Measurements from ENCODE around the gene GRIN2D.

The GRIN2D gene

DNA sequence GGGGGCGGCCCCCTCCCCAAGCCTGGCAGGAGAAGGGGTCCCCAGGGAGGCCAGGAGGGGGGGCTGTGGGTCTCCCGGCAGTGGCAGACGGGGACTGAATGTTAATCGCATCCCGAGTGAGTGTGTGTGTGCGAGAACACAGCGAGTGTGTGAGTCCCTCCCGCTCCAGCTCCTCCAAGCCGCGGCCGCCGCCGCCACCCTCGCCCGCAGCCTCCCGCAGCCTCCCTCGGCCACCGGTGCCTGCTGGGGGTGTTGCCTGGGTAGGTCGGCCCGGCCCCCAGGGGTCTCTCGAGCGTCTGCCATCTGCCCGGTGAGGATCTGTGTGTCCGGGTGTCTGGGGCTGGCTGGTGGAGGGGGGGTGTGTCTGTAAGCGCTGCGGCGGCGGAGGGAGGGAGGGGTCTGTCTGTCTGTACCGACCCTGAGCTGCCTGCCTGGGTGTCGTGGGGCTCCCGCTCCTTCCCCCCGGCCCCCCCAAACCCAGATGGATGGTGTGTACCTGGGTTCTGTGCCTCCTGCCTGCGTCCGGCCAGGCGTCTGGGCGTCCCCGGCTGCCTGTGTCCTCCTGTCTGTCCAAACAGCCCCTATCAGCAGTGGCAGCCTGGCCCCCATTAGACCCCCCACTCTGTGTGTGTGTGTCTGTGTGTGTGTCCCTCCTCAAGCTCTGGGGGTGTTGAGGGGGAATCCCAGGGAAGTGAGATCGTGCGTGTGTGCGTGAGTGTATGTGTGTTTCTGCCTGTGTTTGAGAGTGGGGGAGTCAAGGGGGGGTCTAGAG is at the start of gene GRIN2D:
Gene GRIN2D (plus strand): TSS at position 110 of the 772 bp plus-strand sequence. CDS start 4,725 bp downstream, outside the sequence.
- DNase-seq (ENCODE audit: low read depth, low spot score) = peak; percentile 71

DNA sequence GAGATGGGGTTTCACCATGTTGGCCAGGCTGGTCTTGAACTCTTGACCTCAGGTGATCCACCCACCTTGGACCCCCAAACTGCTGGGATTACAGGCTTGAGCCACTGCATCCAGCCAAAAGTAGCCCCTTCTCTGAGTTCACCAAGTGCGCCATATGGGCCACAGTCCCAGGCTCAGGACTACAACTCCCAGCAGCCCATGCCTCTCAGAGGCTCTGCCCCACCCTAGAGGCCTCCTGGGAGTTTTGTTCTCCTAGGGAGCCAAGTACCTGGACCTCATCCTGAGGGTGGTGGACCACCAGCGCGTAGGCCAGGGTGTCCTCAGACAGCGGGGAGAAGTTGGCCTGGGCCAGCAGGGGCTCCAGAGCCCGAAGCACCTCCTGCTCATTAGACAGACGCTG is 48.6 kb upstream of the GRIN2D start:
- no peak for DNase-seq (ENCODE audit: low read depth, low spot score)

DNA sequence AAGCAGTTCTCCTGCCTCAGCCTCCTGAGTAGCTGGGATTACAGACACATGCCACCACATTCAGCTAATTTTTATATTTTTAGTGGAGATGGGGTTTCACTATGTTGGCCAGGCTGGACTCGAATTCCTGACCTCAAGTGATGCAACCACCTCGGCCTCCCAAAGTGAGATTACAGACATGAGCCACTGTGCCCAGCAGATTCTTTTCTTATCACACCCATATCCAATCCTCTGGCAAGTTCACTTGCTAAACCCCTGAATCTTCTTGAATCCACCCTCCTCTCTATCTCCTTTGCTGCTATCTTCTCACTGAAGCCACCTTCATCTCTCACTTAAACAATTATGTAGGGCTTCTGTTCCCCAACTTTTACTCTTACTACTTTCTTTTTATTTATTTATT is 47.3 kb upstream of the GRIN2D start:
- no peak for DNase-seq (ENCODE audit: low read depth, low spot score)

DNA sequence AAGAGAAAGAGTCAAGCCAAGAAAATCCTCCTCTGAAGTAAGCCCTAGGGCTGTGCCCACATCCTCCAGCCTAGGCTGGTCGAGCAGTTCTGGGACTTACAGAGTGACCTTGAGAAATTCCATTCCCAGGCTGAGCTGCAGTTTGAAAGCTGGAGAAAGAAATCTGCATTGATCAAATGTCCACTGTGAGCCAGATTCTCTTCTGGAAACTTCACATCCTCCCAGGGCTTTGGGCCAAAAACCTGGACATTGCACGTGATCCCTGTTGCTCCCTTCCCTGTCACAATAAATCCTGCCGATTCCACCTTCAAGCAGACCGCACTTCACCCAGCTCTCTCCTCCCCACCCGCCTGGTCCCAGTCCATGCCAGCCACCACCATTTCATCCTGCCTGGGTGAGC is 45.4 kb upstream of the GRIN2D start:
- no peak for DNase-seq (ENCODE audit: low read depth, low spot score)

DNA sequence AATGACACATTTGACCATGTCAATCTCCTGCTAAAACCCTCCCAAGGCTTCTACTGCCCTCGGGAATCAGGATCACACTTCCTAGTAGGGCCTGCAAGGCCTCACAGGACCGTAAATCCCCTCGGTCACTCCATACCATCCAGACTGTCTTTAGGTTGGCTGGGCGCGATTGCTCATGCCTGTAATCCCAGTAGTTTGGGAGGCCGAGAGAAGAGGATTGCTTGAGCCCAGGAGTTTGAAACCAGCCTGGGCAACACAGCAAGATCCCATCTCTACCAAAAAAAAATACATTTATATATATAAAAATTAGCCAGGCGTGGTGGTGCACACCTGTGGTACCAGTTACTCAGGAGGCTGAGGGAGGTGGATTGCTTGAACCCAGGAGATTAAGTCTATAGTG is 44.7 kb upstream of the GRIN2D start:
- no peak for DNase-seq (ENCODE audit: low read depth, low spot score)

DNA sequence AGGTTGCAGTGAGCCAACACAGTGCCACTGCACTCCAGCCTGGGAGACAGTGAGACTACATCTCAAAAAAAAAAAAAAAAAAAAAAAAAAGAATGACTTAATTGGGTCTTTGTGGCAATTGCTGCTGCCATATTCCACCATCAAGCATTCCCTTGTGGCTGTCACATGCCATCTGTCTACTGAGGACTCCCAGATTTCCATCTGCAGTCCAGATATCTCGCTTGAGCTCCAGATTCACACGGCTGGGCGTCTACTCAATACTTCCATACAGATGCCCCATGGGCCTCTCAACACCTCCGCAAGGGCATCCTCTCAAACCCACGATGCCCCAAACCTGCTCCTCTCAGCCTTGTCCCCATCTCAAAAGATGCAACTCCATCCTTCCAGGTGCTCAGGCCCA is 42.6 kb upstream of the GRIN2D start:
- no peak for DNase-seq (ENCODE audit: low read depth, low spot score)

DNA sequence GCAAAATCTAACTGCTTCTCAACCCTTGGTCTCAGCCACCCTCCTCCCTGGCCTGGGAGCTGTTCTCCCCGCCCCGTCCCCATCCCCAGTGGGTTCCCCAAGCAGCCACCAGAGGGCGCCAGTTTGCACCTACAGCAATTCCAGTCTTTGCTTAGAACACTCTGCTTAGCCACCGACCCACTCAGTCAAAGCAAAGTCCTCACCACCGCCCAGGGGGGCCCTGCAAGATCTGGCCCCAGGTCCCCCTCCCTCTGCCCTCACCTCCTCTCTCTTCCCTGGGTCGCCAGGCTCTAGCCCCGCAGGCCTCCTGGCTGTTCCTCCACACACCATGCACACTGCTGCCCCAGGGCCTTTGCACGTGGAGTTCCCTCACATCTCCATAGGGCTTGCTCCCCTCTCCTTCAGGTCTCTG is 42.1 kb upstream of the GRIN2D start:
- DNase-seq (ENCODE audit: low read depth, low spot score) = peak; percentile 71

DNA sequence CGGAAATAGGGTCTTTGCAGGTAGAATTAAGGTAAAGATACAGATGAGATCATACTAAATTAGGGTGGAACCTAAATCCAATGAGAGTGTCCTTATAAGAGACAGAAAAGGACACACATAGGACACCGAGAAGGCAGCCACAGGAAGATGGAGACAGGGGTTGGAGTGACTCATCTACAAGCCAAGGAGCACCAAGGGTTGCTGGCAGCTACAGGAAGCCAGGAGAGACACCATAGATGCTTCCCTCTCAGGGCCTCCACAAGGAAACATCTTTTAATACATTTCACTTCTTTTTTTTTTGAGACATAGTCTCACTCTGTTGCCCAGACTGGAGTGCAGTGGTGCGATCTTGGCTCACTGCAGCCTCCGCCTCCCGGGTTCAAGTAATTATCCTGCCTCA is 39.8 kb upstream of the GRIN2D start:
- DNase-seq (ENCODE audit: low read depth, low spot score) = no peak

DNA sequence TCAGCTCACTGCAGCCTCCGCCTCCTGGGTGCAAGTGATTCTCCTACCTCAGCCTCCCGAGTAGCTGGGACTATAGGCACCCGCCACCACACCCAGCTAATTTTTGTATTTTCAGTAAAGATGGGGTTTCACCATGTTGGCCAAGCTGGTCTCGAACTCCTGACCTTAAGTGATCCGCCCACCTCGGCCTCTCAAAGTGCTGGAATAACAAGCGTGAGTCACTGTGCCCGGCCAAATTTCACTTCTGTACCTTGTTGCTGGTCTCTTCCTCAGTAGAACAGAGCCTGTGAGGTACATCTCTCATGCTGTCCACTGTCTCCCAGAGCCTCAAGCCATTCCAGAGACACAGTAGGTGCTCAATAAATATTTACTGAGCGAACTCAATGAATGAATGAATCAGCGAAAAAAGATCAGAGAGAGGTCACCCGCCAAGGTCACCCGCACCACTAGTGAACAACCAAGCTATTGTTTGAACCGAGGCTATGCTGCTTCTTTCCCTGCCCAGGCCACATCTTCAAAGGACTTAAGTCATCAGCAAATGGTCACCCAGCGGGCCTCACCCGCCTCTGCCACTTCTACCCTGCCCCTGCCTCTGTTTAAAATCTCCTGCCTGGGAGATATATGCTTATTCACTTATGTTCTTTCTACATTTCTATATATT is 39.0 kb upstream of the GRIN2D start:
- DNase-seq (ENCODE audit: low read depth, low spot score) = peak; percentile 35

DNA sequence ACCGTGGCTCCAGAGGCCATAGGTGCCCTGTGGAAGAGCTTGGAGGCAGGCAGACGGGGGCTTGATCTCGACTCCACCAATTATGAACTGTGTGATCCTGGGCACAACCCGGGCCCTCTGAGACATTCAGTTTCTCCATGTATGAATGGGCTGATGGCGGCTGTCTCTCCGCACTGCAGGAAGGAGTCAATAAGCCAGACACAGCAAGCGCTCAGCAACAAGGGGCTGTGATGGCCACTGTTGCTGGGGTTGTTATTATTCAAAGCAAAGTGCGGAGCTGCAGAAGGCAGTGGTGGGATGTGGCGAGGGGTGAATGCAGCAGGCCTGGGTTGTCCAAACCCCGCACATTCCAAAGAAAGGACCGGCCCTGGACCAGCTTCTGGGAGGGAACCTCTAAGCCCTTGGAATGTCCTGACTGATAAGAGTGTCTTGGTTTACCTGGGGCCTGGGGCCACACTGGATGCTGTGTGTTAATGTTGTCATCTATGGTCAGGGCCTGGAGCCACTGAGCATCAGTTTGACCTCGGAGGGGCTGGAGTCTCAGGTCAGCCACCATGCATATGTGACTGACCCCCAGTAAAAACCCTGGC is 38.0 kb upstream of the GRIN2D start:
- DNase-seq (ENCODE audit: low read depth, low spot score) = no peak

DNA sequence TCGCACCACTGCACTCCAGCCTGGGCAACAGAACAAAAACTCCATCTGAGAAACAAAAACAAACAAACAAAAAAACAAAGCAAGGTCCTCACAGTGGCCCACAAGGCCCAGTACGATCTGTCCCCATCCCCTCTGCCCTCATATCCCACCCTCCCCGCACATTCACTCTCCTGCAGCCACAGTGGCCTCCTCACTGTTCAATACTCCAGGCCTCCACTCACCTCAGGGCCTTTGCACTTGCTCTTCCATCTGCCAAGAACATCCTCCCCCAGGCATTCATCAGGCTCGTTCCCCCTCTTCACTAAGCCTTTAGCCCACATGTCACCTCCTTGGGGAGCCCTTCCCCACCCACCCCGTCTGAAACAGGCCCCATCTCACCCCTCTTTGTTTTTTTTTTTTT is 34.3 kb upstream of the GRIN2D start:
- DNase-seq (ENCODE audit: low read depth, low spot score) = no peak

DNA sequence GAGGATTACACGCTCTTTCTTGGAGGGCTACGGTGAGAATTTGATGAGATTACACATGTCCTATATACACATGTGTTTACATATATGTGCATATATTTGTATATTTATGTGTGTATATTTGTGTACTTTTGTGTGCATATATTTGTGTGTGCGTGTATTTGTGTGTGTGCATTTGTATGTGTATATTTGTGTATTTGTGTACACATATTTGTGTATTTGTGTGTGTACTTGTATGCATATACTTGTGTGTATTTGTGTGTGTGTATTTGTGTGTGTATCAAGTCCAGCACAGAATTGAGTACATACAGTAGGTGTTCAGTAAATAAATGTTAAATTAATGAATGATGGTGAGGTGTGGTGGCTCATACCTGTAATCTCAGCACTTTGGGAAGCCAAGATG is 31.6 kb upstream of the GRIN2D start:
- no peak for DNase-seq (ENCODE audit: low read depth, low spot score)

DNA sequence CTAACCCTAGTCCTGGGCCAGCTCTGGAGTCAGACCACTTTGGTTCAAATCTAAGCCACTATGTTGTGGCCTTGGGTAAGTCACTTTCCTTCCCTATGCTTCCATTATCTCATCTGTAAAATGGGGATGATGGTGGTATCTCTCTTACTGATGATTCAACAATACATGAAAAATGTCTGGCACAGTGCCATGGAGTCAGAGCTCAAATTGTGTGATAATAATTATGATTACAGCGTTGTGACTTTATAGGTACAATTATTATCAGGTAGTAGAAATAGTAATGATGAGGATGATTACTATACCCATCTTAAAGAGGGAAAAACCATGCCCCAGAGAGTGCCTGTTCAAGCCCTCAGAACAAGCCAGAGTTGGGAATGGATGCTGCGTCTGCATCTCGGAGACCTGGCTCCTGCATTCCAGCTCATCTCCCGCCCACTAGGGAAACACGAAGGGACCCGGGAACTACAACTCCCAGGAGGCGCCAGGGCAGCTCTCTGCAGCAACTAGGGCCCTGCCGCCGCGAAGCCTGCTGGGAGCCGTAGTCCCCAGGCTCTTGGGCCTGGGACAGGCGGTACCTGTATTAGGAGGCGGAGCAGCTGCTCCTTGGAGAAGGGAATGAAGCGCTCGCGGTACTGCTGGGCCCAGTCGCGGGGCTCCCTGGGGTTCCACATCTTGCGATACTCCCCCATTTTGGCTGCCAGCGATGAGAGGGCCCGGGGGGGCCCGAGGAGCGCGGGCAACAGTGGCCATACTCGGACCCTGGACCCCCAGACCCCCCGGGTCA is 30.6 kb upstream of the GRIN2D start:
- DNase-seq (ENCODE audit: low read depth, low spot score) = peak; percentile 98

DNA sequence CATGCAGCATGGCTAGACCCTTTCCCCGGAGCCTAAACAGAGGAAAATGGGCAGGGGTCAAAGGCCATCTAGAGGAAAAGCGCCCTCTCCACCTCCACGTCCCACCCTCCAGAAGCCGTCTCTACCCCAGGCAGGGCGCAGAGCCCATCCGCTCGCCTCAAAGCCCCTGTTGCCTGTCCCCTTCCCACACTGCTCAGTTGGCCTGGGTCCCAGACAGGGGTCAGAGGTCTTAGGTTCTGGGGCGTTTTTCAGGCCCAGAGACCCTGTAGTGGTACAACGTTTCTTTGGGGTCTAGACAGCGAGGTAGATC is 30.0 kb upstream of the GRIN2D start:
- DNase-seq (ENCODE audit: low read depth, low spot score) = no peak

DNA sequence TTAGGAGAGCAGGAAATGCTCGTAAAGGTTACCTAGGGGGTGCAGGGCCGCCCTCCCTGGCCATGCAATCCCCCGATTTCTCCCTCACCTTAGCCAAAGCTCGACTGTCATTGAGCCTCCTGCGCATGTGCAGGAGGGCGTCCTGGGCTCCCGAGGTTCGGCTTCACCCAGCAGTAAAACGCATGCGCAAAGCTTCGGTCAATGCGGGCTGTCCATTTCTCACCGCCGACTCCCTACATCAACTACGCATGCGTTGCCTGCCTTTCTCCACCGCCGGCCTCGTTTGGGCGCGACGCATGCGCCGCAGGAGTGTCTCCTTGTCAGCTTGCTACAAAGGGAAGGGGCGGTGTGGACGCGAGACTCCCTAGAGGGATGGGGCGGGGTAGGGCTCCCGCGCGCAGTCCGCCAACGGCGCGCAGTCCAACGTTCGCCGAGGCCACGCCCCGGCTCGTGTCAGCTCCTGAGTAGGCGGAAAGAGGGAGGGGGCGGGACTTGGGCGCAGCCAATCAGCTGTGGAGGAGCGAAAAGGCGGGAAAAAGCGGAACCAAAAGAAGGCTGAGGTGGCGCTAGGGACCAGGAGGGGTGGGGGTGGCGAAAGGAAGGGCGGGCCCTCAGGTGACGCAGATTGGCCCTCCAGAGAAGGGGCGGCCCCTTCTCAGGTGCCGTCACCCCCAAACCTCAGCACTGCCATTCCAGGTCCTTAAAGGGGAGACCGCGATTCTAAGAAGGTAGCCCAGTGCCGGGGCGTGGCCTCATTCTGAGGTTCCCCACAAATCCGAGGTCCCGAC is 29.5 kb upstream of the GRIN2D start, which contains the start of the genes SYNGR4 and TMEM143:
Gene SYNGR4 (plus strand): TSS at position 558 of the 788 bp plus-strand sequence. CDS start 1,476 bp downstream, outside the sequence.
Gene TMEM143 (minus strand): TSS at position 131 of the 788 bp plus-strand sequence. CDS start 20 bp downstream, at position 111.
- peak; percentile 100 for DNase-seq (ENCODE audit: low read depth, low spot score)

DNA sequence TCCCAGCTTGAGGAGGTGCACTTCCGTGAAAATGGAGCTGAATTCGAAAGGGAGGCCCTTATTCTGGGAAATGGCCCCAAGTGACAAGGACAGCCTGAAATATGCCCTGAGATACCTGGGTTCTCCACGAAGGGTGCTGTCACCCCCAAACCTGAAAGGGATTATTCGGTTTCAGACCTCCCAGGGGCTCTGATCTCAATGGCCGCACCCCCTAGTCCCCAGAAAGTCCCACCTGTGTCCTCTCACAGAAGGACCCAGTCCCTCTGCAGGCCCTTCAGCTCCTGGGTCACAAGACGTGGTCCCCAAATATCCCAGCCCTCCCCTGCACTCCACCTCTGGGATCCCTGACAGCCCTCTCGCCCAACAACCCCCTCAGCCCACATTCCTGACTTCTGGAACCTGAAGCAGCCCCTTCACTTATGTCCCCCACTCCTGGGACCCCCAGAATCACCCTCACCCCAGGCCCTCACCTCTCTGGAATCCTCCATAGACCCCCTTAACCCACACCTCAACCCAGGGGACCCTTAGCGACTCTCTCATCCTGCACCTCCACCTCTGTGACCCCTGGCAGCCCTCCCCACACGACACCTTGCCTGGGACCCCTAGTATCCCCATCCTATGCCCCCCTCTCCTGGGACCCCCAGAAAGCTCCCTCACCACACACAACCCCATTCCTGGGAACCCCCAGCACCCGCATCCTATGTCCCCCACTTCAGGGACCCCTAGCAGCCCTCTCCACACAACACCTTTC is 28.7 kb upstream of the GRIN2D start:
- DNase-seq (ENCODE audit: low read depth, low spot score) = no peak

DNA sequence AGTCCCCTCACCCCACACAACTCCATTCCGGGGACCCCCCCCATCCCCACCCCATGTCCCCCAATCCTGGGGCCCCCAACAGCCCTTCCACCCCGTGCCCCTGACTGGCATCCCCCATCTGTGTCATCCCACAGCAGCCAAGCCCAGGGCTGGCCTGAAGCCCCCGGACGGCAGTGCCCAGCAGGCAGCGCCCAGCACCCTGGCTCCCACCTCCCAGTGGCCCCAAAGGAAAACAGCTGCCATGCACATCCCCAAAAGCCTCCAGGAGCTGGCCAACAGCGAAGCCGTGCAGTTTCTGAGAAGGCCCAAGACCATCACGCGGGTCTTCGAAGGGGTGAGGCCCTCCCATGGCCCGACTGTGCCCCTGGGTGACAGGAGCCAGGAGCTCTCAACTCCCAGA is 27.9 kb upstream of the GRIN2D start:
- no peak for DNase-seq (ENCODE audit: low read depth, low spot score)

DNA sequence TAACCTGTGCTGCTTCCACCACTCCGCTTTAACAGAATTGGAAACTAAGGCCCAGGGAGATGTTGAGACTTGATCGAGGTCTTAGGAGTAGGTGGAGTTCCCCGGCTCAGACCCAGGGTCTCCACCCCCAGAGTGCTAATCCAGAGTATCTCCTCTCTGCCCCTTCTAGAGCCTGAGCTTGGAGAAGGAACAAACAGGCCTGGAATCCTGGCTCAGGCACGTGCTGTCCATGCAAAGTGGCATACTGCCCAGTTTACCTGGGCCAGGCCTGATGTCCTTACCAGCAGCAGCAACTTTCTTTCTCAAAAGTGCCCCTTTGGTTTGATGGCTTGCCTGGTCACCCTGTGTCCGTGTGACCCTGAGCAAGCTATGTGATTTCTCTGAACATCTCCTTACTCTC is 25.6 kb upstream of the GRIN2D start:
- no peak for DNase-seq (ENCODE audit: low read depth, low spot score)

DNA sequence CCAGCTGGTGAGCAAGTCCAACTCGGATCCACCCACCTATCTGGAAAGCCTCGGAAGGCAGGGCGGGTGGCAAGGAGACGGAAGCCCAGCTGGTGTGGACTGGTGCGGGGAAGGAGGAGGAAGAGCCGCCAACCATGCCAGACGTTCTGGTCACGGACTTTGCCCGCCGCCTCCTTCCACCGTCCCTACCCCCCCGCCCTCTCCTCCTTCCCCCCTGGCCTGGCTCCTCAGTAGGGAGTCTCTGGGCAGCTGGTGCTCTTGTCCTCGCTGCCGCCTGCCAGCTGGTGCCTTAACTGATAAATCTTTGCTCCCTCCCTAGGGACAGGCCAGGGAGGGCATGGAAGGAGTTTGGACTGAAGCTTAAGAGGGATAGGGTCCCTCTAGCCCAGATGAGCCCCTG is 24.5 kb upstream of the GRIN2D start:
- DNase-seq (ENCODE audit: low read depth, low spot score) = no peak

DNA sequence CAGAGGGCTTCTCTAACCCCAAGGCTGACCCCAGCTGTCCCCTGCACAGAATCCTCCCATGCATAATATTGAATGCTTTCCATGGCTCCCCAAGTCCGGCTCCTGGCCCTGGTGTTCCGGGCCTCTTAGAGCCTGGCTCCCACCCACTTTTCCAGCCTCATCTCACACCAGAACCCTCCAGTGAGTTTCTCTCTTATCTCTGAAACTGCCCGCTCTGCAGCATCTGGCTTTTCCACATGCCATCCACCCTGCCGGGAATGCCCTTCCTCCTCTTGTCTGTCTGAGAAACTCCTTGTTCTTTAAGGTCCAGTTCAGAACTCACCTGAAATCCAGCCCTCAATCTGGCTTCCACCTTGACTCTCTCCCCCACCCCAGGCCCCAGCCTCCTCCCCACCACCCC is 22.5 kb upstream of the GRIN2D start:
- DNase-seq (ENCODE audit: low read depth, low spot score) = no peak

DNA sequence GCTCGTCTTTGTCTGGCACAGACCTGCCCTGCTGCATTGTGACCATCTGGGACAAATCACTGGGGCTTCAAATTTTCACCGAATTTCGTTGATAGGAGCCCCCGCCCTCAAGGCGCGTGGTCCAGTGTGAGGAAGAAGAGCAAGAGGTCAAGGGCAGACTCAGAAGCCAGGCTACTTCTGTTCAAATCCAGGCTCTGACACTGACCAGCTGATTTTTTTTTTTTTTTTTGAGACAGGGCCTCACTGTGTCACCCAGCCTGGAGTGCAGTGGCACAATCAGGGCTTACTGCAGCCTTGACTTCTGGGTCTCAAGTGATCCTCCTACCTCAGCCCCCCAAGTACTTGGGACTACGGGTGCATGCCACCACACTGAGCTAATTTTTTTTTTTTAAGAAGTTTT is 22.1 kb upstream of the GRIN2D start:
- no peak for DNase-seq (ENCODE audit: low read depth, low spot score)

Measured in astrocyte of the hippocampus (primary cell).